Adipocyte (in vitro differentiated cells): Measurements from ENCODE around the gene CGGBP1.
"Not testable (repeated sequence)": the region's sequence is repeated elsewhere in the genome, so short reads cannot be mapped to it uniquely, and the experiment has no call there.

Source experiments
- DNase-seq: peaks from one replicate; pipeline ENCODE4 v3.0.0-alpha.2; 2015; ENCODE audit warnings: low read depth
- H3K27me3 ChIP-seq: replicated peaks from 2 replicates; pipeline ENCODE4 v1.7.0; 2013; ENCODE audit warnings: mild to moderate bottlenecking, low read length, moderate library complexity; ENCODE audit not compliant: control insufficient read depth, insufficient read depth
- H3K36me3 ChIP-seq: 2 replicates; pipeline ENCODE4 v1.7.0; 2013; ENCODE audit warnings: low read length, mild to moderate bottlenecking, moderate library complexity; ENCODE audit not compliant: control insufficient read depth, insufficient read depth, severe bottlenecking
- H3K4me1 ChIP-seq: 2 replicates; pipeline ENCODE4 v1.7.0; 2013; ENCODE audit warnings: mild to moderate bottlenecking, low read length, moderate library complexity; ENCODE audit not compliant: control insufficient read depth, insufficient read depth
- H3K4me3 ChIP-seq: 2 replicates; pipeline ENCODE4 v1.7.0; 2013; ENCODE audit warnings: mild to moderate bottlenecking, low read length, moderate library complexity
- H3K9ac ChIP-seq: 2 replicates; pipeline ENCODE4 v1.7.0; 2013; ENCODE audit warnings: mild to moderate bottlenecking, low read length, moderate library complexity
- H3K9me3 ChIP-seq: 2 replicates; pipeline ENCODE4 v1.7.0; 2013; ENCODE audit warnings: mild to moderate bottlenecking, low read length, moderate library complexity; ENCODE audit not compliant: control insufficient read depth

The CGGBP1 gene

DNA sequence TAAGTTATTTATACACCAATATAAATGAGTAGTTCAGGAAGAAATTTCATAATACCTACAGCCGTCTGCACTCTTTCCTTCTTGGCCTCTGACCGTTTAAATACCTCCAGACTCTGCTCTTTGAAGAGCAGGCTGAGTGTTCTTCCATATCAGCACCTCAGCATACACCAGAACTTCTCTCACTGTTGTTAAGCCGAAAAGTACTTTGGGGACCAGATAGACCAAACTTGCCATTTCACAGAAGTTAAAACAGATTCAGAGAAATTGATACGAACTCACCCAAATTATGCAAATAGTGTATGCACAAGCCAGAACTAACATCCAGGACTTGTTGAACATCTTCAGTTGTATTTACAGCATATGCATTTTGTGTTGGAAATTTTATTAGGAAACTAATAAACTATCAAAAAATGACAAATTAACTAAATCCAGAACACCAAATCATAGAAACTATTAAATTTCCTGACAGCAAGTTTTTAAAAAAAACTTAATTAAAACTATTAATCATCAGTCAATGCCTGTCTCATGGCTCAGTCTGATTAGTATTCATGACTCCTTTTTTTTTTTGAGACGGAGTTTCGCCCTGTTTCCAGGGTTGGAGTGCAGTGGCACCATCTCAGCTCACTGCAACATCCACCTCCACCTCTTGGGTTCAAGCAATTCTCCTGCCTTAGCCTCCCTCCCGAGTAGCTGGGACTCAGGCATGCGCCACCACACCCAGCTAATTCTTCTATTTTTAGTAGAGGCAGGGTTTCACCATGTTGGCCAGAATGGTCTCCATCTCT, 24.1 kb downstream of the CGGBP1 start:
- Histone ChIP-seq H3K4me3 (no peak overlapping the region), H3K4me1 (peaks cover 54% of the 10 kb centered on the region), H3K9me3 (no peaks in the 10 kb centered on the region), H3K9ac (no peak overlapping the region), H3K27me3 (no peaks in the 10 kb centered on the region), H3K36me3 (no peaks in the 10 kb centered on the region)
- DNase-seq, result no peak

DNA sequence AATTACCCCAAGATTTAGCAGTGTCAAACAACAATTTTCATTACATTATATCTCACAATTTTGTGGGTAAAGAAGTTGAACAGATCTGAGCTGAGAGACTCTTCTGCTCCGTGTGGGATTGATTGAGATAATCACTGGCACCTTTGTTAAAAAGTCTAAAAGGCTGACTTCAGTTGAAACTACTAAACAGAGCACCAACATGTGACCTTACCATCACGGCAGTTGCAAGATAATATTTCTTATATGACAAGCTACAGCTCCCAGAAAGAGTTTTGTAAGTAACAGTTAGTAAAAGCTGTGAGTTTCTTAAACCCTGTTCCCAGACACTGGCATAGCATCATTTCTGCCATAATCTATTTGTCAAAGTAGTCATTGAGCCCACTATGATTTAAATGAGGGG, 25.0 kb downstream of the CGGBP1 start:
- peak overlapping the region; percentile 2 for H3K4me3 ChIP-seq

DNA sequence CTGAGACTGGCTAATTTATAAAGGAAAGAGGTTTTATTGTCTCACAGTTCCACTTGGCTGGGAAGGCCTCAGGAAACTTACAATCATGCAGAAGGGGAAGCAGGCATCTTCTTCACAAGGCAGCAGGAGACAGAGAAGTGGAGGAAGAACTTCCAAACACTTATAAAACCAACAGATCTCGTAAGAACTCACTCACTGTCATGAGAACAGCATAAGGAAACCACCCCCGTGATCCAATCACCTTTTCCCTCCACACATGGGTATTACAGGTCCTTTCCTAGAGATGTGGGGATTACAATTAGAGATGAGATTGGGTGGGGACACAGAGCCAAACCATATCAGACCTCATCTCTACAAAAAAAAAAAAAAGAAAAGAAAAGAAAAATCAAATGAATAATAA, 25.7 kb downstream of the CGGBP1 start:
- Histone ChIP-seq H3K9ac (no peak overlapping the region), H3K9me3 (no peaks in the 10 kb centered on the region), H3K4me3 (no peak overlapping the region), H3K36me3 (no peaks in the 10 kb centered on the region), H3K27me3 (no peaks in the 10 kb centered on the region), H3K4me1 (peaks cover 39% of the 10 kb centered on the region)
- no peak for DNase-seq

More for the DNA sequence above, 25.0 kb downstream of the CGGBP1 start:
- Histone ChIP-seq H3K4me1 (peaks cover 46% of the 10 kb centered on the region), H3K9ac (no peak overlapping the region), H3K36me3 (no peaks in the 10 kb centered on the region), H3K9me3 (no peaks in the 10 kb centered on the region), H3K27me3 (no peaks in the 10 kb centered on the region)
- DNase-seq, result no peak

- H3K4me1 ChIP-seq, result peaks cover 33% of the 10 kb centered on the region
- peak overlapping the region; percentile 73 for H3K9ac ChIP-seq
- H3K36me3 ChIP-seq, result no peaks in the 10 kb centered on the region
- H3K4me3 ChIP-seq, result peak overlapping the region; percentile 77
- peak; percentile 23 for DNase-seq
- no peaks in the 10 kb centered on the region for H3K9me3 ChIP-seq
- no peaks in the 10 kb centered on the region for H3K27me3 ChIP-seq
Observed at GRCh38 chr3:88032245-88032644, 26.6 kb downstream of the CGGBP1 start.

GRCh38 chr3:88031642-88032077, 27.1 kb downstream of the CGGBP1 start:
- peaks cover 33% of the 10 kb centered on the region for H3K4me1 ChIP-seq
- H3K9ac ChIP-seq, result peak overlapping the region; percentile 73
- peak overlapping the region; percentile 77 for H3K4me3 ChIP-seq
- no peaks in the 10 kb centered on the region for H3K36me3 ChIP-seq
- H3K9me3 ChIP-seq, result no peaks in the 10 kb centered on the region
- DNase-seq, result peak; percentile 71
- H3K27me3 ChIP-seq, result no peaks in the 10 kb centered on the region

- DNase-seq, result no peak
- peak overlapping the region; percentile 65 for H3K4me3 ChIP-seq
Observed at GRCh38 chr3:88030210-88030609, 28.6 kb downstream of the CGGBP1 start.

DNA sequence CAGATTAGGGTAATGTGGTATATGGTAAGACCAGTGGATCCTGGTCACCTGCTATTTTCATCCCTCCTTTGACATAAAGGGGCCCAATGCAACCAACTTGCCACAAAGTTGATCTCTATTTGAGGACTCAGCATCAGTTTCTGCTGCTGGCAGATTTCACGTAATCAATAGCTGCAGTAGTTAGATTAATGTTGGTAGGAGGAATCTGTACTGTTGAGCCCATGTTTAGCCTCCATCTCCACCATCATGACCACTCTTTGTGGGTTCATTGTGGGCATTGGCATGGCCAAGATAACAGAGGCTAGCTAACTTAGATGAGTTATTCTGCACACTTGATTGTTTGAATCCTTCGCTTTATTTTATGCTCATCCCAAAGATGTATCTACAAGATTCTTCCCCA, 29.9 kb downstream of the CGGBP1 start:
- H3K9ac ChIP-seq, result no peak overlapping the region
- peaks cover 6% of the 10 kb centered on the region for H3K9me3 ChIP-seq
- H3K4me3 ChIP-seq, result no peak overlapping the region
- peaks cover 25% of the 10 kb centered on the region for H3K4me1 ChIP-seq
- no peaks in the 10 kb centered on the region for H3K36me3 ChIP-seq
- no peak for DNase-seq
- H3K27me3 ChIP-seq, result no peaks in the 10 kb centered on the region

More at GRCh38 chr3:88030210-88030609, 28.6 kb downstream of the CGGBP1 start:
- no peaks in the 10 kb centered on the region for H3K27me3 ChIP-seq
- H3K9ac ChIP-seq, result peak overlapping the region; percentile 57
- no peaks in the 10 kb centered on the region for H3K36me3 ChIP-seq
- peaks cover 33% of the 10 kb centered on the region for H3K4me1 ChIP-seq
- H3K9me3 ChIP-seq, result peaks cover 6% of the 10 kb centered on the region

GRCh38 chr3:88025001-88025552, 33.7 kb downstream of the CGGBP1 start:
- Histone ChIP-seq H3K4me3 (no peak overlapping the region), H3K9me3 (peaks cover 6% of the 10 kb centered on the region), H3K9ac (no peak overlapping the region), H3K4me1 (no peaks in the 10 kb centered on the region), H3K36me3 (no peaks in the 10 kb centered on the region), H3K27me3 (no peaks in the 10 kb centered on the region)
- DNase-seq, result no peak

GRCh38 chr3:88019024-88019423, 39.8 kb downstream of the CGGBP1 start:
- Histone ChIP-seq H3K4me1 (peaks cover 5% of the 10 kb centered on the region), H3K27me3 (no peaks in the 10 kb centered on the region), H3K9me3 (no peaks in the 10 kb centered on the region), H3K36me3 (no peaks in the 10 kb centered on the region), H3K4me3 (no peak overlapping the region), H3K9ac (no peak overlapping the region)
- DNase-seq, result no peak

DNA sequence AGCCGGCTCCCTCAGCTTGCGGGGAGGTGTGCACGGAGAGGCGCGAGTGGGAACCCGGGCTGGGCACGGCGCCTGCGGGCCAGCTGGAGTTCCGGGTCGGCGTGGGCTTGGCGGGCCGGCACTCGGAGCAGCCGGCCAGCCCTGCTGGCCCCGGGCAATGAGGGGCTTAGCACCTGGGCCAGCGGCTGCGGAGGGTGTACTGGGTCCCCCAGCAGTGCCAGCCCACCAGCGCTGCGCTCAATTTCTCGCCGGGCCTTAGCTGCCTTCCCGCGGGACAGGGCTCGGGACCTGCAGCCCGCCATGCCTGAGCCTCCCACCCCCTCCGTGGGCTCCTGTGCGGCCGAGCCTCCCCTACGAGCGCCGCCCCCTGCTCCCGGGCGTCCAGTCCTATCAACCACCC, 43.1 kb downstream of the CGGBP1 start:
- H3K4me1 ChIP-seq, result peaks cover 18% of the 10 kb centered on the region
- not testable (repeated sequence) for H3K27me3 ChIP-seq, H3K4me3 ChIP-seq, H3K9me3 ChIP-seq, DNase-seq, H3K36me3 ChIP-seq, H3K9ac ChIP-seq

DNA sequence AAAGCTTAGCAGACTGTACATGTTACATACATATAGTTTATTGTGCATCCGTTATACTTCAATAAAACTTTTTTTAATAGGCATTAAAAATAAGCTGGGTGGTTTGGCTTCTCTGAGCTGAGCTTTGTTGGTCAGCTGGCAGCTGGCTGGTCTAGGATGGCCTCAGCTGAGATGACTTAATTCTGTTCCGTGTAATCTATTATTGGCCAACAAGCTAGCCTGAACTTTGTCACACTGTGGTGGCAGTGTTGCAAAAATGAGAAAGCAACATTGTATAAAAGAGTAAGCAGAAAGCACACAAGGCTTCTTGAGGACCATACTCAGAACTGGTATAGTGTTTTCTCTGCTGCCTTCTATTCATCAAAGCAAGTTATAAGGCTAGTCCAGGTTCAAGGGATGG, 45.2 kb downstream of the CGGBP1 start:
- DNase-seq, result no peak
- Histone ChIP-seq H3K36me3 (no peaks in the 10 kb centered on the region), H3K4me3 (peak overlapping the region; percentile 51), H3K9ac (peak overlapping the region; percentile 43), H3K4me1 (peaks cover 26% of the 10 kb centered on the region), H3K9me3 (no peaks in the 10 kb centered on the region), H3K27me3 (no peaks in the 10 kb centered on the region)
